Activated effector memory CD4-positive, alpha-beta T cell treated with Interleukin-2 at 50 U/mL for 16 hours (primary cell): ENCODE measurements around the gene CPSF4.
A peak's percentile ranks its signal among the peaks of the same experiment; 100 is the strongest.

Experiments used
- DNase-seq: peaks from one replicate; pipeline ENCODE4 v3.0.0-alpha.2; 2020

CPSF4 gene

GRCh38 chr7:99438573-99439480 lies at the start of gene CPSF4, which contains the start of gene PTCD1:
Gene CPSF4 (plus strand): TSS chr7:99438943. CDS start chr7:99439083, 140 bp downstream.
Gene PTCD1 (minus strand): TSS chr7:99438798. CDS start chr7:99435242, 3,556 bp downstream.
- peak; percentile 82 for DNase-seq

- DNase-seq, result no peak
Observed at GRCh38 chr7:99389772-99390171, 49.0 kb upstream of the CPSF4 start.

- DNase-seq, result no peak
Observed at GRCh38 chr7:99390941-99391602, 47.7 kb upstream of the CPSF4 start.

- no peak for DNase-seq
Observed at GRCh38 chr7:99392046-99392445, 46.7 kb upstream of the CPSF4 start.

- peak; percentile 76 for DNase-seq
Observed at GRCh38 chr7:99392659-99393354, 45.9 kb upstream of the CPSF4 start.

- DNase-seq, result no peak
Observed at GRCh38 chr7:99393355-99394187, 45.2 kb upstream of the CPSF4 start.

GRCh38 chr7:99394188-99394502 lies 44.6 kb upstream of the CPSF4 start:
- no peak for DNase-seq

GRCh38 chr7:99395616-99396327 lies 43.0 kb upstream of the CPSF4 start:
- DNase-seq, result no peak

- no peak for DNase-seq
Observed at GRCh38 chr7:99396418-99397296, 42.1 kb upstream of the CPSF4 start.

- no peak for DNase-seq
Observed at GRCh38 chr7:99397297-99397983, 41.3 kb upstream of the CPSF4 start.

GRCh38 chr7:99398891-99399445 lies 39.8 kb upstream of the CPSF4 start:
- DNase-seq, result no peak

- DNase-seq, result no peak
Observed at GRCh38 chr7:99399597-99399996, 39.1 kb upstream of the CPSF4 start.

GRCh38 chr7:99402854-99403253 lies 35.9 kb upstream of the CPSF4 start:
- DNase-seq, result no peak

- DNase-seq, result no peak
Observed at GRCh38 chr7:99403764-99404163, 35.0 kb upstream of the CPSF4 start.

- DNase-seq, result no peak
Observed at GRCh38 chr7:99404235-99404976, 34.3 kb upstream of the CPSF4 start.

GRCh38 chr7:99404977-99405320 lies 33.8 kb upstream of the CPSF4 start:
- DNase-seq, result no peak

- no peak for DNase-seq
Observed at GRCh38 chr7:99406557-99406956, 32.2 kb upstream of the CPSF4 start.

GRCh38 chr7:99407872-99408378 lies 30.8 kb upstream of the CPSF4 start:
- peak; percentile 17 for DNase-seq
